CD14-positive monocyte (primary cell): Measurements from ENCODE around the gene RAB11FIP5. TPM values are rescaled to one million over a fixed set of nuclear protein-coding genes. Genes with fewer than 3 reads are reported as not detected.

Experiments used
- DNase-seq, 3 donors: peaks; one replicate each; pipeline ENCODE4 v3.0.0-alpha.2; 2011 to 2022
- H2AFZ ChIP-seq: 2 replicates; pipeline ENCODE4 v1.6.0; 2012; ENCODE audit warnings: mild to moderate bottlenecking, low read depth, low read length, inconsistent platforms; ENCODE audit not compliant: insufficient read depth, poor library complexity, severe bottlenecking
- H3K27ac ChIP-seq, 2 donors: 1 replicate in 1 of 2; 2 replicates in 1 of 2; pipeline ENCODE4 v1.5.1; 2012 to 2013; ENCODE audit warnings: low read length in 2 of 2, control low read depth in 1 of 2, inconsistent platforms in 1 of 2, low read depth in 1 of 2, mild to moderate bottlenecking in 1 of 2
- H3K27me3 ChIP-seq, 2 donors: one replicate each; pipeline versions ENCODE4 v1.6.0 to v1.6.1; 2011 to 2013; ENCODE audit warnings: low read length in 2 of 2; ENCODE audit not compliant: control insufficient read depth in 2 of 2, insufficient read depth in 2 of 2
- H3K36me3 ChIP-seq, 2 donors: replicated peaks in 1 of 2; 1 replicate in 1 of 2; 2 replicates in 1 of 2; pipeline versions ENCODE4 v1.5.1 to v1.6.1; 2012 to 2013; ENCODE audit warnings: low read length in 2 of 2, control low read depth in 1 of 2, inconsistent platforms in 1 of 2, mild to moderate bottlenecking in 1 of 2; ENCODE audit not compliant: insufficient read depth in 2 of 2, control insufficient read depth in 1 of 2
- H3K4me1 ChIP-seq, 2 donors: 1 replicate in 1 of 2; 2 replicates in 1 of 2; pipeline versions ENCODE4 v1.5.1 to v1.6.1; 2012 to 2013; ENCODE audit warnings: low read length in 2 of 2, control low read depth in 1 of 2, inconsistent platforms in 1 of 2, mild to moderate bottlenecking in 1 of 2, moderate library complexity in 1 of 2; ENCODE audit not compliant: insufficient read depth in 2 of 2, control insufficient read depth in 1 of 2
- H3K4me2 ChIP-seq: replicated peaks from 2 replicates; pipeline ENCODE3; 2012; ENCODE audit warnings: low read length, moderate library complexity, mild to moderate bottlenecking; ENCODE audit not compliant: poor library complexity, severe bottlenecking; ENCODE audit errors: extremely low read depth
- H3K4me3 ChIP-seq, 3 experiments: fragments of 200-600 bp in 1 of 3; sonication (generic) in 1 of 3; replicated peaks in 1 of 3; 1 replicate in 2 of 3; 2 replicates in 1 of 3; pipeline ENCODE4 v1.5.1; 2011 to 2013; ENCODE audit warnings: low read length in 3 of 3, mild to moderate bottlenecking in 3 of 3, control low read depth in 2 of 3, low read depth in 2 of 3, inconsistent platforms in 1 of 3, moderate library complexity in 1 of 3
- H3K79me2 ChIP-seq: 2 replicates; pipeline ENCODE4 v1.6.0; 2012; ENCODE audit warnings: mild to moderate bottlenecking, control low read depth, inconsistent platforms, low read length, moderate library complexity; ENCODE audit not compliant: insufficient read depth
- H3K9ac ChIP-seq: 2 replicates; pipeline ENCODE4 v1.6.0; 2017; ENCODE audit warnings: low read length, mild to moderate bottlenecking; ENCODE audit not compliant: insufficient read depth, poor library complexity, severe bottlenecking
- H3K9me3 ChIP-seq, 2 donors: replicated peaks in 1 of 2; 1 replicate in 1 of 2; 2 replicates in 1 of 2; pipeline versions ENCODE4 v1.5.1 to v1.6.1; 2012 to 2013; ENCODE audit warnings: low read length in 2 of 2, control low read depth in 1 of 2; ENCODE audit not compliant: control insufficient read depth in 1 of 2, insufficient read depth in 1 of 2
- H4K20me1 ChIP-seq: 2 replicates; pipeline ENCODE4 v1.6.0; 2012; ENCODE audit warnings: mild to moderate bottlenecking, low read length, control low read depth, moderate library complexity; ENCODE audit not compliant: insufficient read depth
- H3K27ac Mint-ChIP-seq, 7 donors: one replicate each; pipeline ENCODE4 v1.8.0; 2020; ENCODE audit warnings: mild to moderate bottlenecking in 7 of 7, mixed read lengths in 7 of 7, moderate library complexity in 6 of 7, inconsistent platforms in 2 of 7
- H3K27me3 Mint-ChIP-seq, 3 donors: one replicate each; pipeline ENCODE4 v1.8.0; 2021 to 2022; ENCODE audit warnings: low read depth in 3 of 3, mild to moderate bottlenecking in 3 of 3, mixed read lengths in 3 of 3, moderate library complexity in 3 of 3, inconsistent platforms in 1 of 3
- H3K36me3 Mint-ChIP-seq, 2 donors: one replicate each; pipeline ENCODE4 v1.8.0; 2020; ENCODE audit warnings: mixed read lengths in 2 of 2, inconsistent platforms in 1 of 2, mild to moderate bottlenecking in 1 of 2
- H3K4me1 Mint-ChIP-seq: one replicate; pipeline ENCODE4 v1.8.0; 2020; ENCODE audit warnings: mild to moderate bottlenecking, mixed read lengths
- H3K4me3 Mint-ChIP-seq, 2 donors: one replicate each; pipeline ENCODE4 v1.8.0; 2020; ENCODE audit warnings: mild to moderate bottlenecking in 2 of 2, mixed read lengths in 2 of 2, moderate library complexity in 1 of 2
- H3K9me3 Mint-ChIP-seq, 7 donors: one replicate each; pipeline ENCODE4 v1.8.0; 2020 to 2022; ENCODE audit warnings: mixed read lengths in 7 of 7, mild to moderate bottlenecking in 6 of 7, moderate library complexity in 6 of 7, inconsistent platforms in 2 of 7
- WGBS: methylation state at CpG from one replicate; pipeline ENCODE4 v1.1.5; 2013; ENCODE audit warnings: missing lambda C conversion rate; ENCODE audit not compliant: insufficient coverage; 5-methylcytosine and 5-hydroxymethylcytosine counted together
- intact Hi-C, 2 donors: fragments of 100-400 bp; cut with micrococcal nuclease; formaldehyde crosslinking; loops; one replicate each; pipeline versions ENCODE4 v1.15.0 to v1.15.1; 2023
- polyA plus RNA-seq, 3 donors: library from polyadenylated mRNA; depleted of rRNA in 1 of 3; unstranded in 2 of 3; stranded (reverse) in 1 of 3; fragments of 300-500 nt in 2 of 3; fragments of >200 nt in 1 of 3; fragmentation: Illumina TruSeq in 2 of 3; gene quantifications; 1 replicate in 2 of 3; 2 replicates in 1 of 3; pipeline ENCODE4 v1.2.3, GENCODE V29; 2012 to 2021
- TF ChIP-seq, protein P1 (sequence below): fragments of 200-600 bp; IDR thresholded peaks from one replicate; pipeline ENCODE4 v1.8.0; 2022; ENCODE audit warnings: antibody characterized with exemption, mild to moderate bottlenecking

RAB11FIP5 gene
- polyA plus RNA-seq, 3 donors = 0.57 to 0.93 (median 0.61) TPM

DNA sequence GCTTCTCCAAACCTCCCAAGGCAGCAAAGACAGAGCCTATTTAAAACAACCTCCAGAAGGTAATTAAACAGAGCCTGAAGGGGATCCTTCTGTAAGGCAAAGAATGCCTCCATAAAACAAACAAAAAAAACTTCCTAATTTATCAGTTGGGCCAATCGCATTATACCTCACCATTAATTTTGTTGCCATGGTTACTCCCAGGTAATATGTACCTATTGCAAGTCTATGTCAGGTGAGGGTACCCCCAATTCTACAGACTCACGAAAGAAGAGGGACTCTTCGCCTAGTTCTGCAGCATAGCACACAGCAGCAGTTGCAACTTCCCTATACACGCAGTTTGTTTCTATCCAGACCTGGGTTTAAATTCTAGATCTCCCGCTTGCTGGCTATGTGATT, 80.0 kb downstream of the RAB11FIP5 start:
- no peak overlapping the region for H2AFZ ChIP-seq
- peaks cover 9% of the 10 kb centered on the region for H3K79me2 ChIP-seq
- H3K27me3 ChIP-seq = no peaks in the 10 kb centered on the region
- no peak overlapping the region for H3K9ac ChIP-seq
- Mint-ChIP-seq H3K27ac (peak overlapping the region; percentile 21 to 90 (median 78)), H3K9me3 (peaks cover 0 to 4% (median 2%) of the 10 kb centered on the region in 7 donors), H3K36me3 (peaks cover 22 to 43% of the 10 kb centered on the region in 2 donors), H3K27me3 (peaks cover 0 to 5% (median 1%) of the 10 kb centered on the region in 3 donors), H3K4me1 (peaks cover 80% of the 10 kb centered on the region), H3K4me3 (peak overlapping the region in 1 of 2 donors; percentile 67)
- peak overlapping the region in 1 of 3 experiments; percentile 5 for H3K4me3 ChIP-seq
- peaks cover 6 to 14% of the 10 kb centered on the region in 2 donors for H3K36me3 ChIP-seq
- peak overlapping the region; percentile 48 to 92 for H3K27ac ChIP-seq
- H3K4me1 ChIP-seq = peaks cover 68 to 72% of the 10 kb centered on the region in 2 donors
- WGBS = no CpG with 5 or more reads among the region's 5 CpGs
- no peaks in the 10 kb centered on the region for H4K20me1 ChIP-seq
- TF ChIP-seq, protein P1, sequence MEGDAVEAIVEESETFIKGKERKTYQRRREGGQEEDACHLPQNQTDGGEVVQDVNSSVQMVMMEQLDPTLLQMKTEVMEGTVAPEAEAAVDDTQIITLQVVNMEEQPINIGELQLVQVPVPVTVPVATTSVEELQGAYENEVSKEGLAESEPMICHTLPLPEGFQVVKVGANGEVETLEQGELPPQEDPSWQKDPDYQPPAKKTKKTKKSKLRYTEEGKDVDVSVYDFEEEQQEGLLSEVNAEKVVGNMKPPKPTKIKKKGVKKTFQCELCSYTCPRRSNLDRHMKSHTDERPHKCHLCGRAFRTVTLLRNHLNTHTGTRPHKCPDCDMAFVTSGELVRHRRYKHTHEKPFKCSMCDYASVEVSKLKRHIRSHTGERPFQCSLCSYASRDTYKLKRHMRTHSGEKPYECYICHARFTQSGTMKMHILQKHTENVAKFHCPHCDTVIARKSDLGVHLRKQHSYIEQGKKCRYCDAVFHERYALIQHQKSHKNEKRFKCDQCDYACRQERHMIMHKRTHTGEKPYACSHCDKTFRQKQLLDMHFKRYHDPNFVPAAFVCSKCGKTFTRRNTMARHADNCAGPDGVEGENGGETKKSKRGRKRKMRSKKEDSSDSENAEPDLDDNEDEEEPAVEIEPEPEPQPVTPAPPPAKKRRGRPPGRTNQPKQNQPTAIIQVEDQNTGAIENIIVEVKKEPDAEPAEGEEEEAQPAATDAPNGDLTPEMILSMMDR = no peak
- H3K4me2 ChIP-seq = peak overlapping the region; percentile 26
- intact Hi-C loops = loop anchor here in 1 of 2 donors (5.0 kb wide), 1 partner anchor 35 kb away; no protein-coding TSS in a partner anchor
- DNase-seq = peak in 2 of 3 donors; percentile 31 to 47
- H3K9me3 ChIP-seq = no peaks in the 10 kb centered on the region

- H3K36me3 Mint-ChIP-seq = peaks cover 21 to 45% of the 10 kb centered on the region in 2 donors
- DNase-seq = no peak
- WGBS = 73% methylated on average over 4 of the region's 10 CpGs
- TF ChIP-seq, protein P1 = no peak
- Histone ChIP-seq H2AFZ (no peak overlapping the region), H3K4me1 (peaks cover 66 to 67% of the 10 kb centered on the region in 2 donors), H3K27ac (peak overlapping the region; percentile 48 to 92), H3K4me2 (peak overlapping the region; percentile 26), H3K9me3 (no peaks in the 10 kb centered on the region), H3K9ac (no peak overlapping the region), H4K20me1 (no peaks in the 10 kb centered on the region), H3K36me3 (peaks cover 11 to 21% of the 10 kb centered on the region in 2 donors), H3K79me2 (peaks cover 7% of the 10 kb centered on the region), H3K4me3 (peak overlapping the region in 1 of 3 experiments; percentile 5), H3K27me3 (no peaks in the 10 kb centered on the region)
- intact Hi-C loops = loop anchor here in 1 of 2 donors (5.0 kb wide), 1 partner anchor 35 kb away; no protein-coding TSS in a partner anchor
- peaks cover 76% of the 10 kb centered on the region for H3K4me1 Mint-ChIP-seq
- H3K4me3 Mint-ChIP-seq = peak overlapping the region in 1 of 2 donors; percentile 67
- H3K9me3 Mint-ChIP-seq = peaks cover 0 to 4% (median 2%) of the 10 kb centered on the region in 7 donors
- peaks cover 0 to 2% (median 1%) of the 10 kb centered on the region in 3 donors for H3K27me3 Mint-ChIP-seq
- peak overlapping the region; percentile 21 to 90 (median 78) for H3K27ac Mint-ChIP-seq
Observed at GRCh38 chr2:73031725-73032701, 80.7 kb downstream of the RAB11FIP5 start.
